Measurements from ENCODE around the gene MAP3K21. TPM values are rescaled to one million over a fixed set of nuclear protein-coding genes. Genes with fewer than 3 reads are reported as not detected.

The MAP3K21 gene
- total RNA-seq, 1 donor from 2014 or later, result 6.9 TPM

DNA sequence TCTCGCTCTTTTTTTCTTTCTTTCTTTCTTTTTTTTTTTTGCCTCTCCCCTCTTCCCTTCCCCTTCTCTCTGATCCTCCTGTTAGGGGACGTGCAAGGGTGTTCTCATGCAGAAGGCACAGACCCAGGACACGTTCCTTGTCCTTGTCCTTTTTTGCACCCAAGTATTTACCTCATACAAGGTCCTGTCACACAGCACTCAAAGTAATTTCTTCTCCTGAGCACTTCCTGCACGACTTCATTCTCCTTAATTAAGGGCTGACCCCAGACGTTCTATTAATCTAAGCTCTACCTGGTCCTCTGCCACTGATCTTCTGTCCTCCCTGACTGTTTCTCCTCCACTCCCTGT lies 31.6 kb upstream of the MAP3K21 start:
- peak overlapping the region in 1 of 2 donors; percentile 72 for H3K4me3 ChIP-seq
- peak overlapping the region; percentile 81 for H3K27ac ChIP-seq
- no peak for DNase-seq (ENCODE audit: extremely low spot score in 2 of 2)
- no peaks in the 10 kb centered on the region for H3K27me3 ChIP-seq
- peaks cover 8% of the 10 kb centered on the region for H3K4me1 ChIP-seq
- intact Hi-C loops (cut with DNase I), result no loop called here
- no peaks in the 10 kb centered on the region for H3K9me3 ChIP-seq
- TF ChIP-seq POLR2AphosphoS5 (IDR thresholded peaks at IDR 0.05; ENCODE audit: insufficient read depth in 1 of 2, low read depth in 1 of 2) (no peak), POLR2A (IDR thresholded peaks at IDR 0.05) (no peak)
- TF ChIP-seq, protein P1, sequence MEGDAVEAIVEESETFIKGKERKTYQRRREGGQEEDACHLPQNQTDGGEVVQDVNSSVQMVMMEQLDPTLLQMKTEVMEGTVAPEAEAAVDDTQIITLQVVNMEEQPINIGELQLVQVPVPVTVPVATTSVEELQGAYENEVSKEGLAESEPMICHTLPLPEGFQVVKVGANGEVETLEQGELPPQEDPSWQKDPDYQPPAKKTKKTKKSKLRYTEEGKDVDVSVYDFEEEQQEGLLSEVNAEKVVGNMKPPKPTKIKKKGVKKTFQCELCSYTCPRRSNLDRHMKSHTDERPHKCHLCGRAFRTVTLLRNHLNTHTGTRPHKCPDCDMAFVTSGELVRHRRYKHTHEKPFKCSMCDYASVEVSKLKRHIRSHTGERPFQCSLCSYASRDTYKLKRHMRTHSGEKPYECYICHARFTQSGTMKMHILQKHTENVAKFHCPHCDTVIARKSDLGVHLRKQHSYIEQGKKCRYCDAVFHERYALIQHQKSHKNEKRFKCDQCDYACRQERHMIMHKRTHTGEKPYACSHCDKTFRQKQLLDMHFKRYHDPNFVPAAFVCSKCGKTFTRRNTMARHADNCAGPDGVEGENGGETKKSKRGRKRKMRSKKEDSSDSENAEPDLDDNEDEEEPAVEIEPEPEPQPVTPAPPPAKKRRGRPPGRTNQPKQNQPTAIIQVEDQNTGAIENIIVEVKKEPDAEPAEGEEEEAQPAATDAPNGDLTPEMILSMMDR (IDR thresholded peaks at IDR 0.05), result no peak
- no peaks in the 10 kb centered on the region for H3K36me3 ChIP-seq

DNA sequence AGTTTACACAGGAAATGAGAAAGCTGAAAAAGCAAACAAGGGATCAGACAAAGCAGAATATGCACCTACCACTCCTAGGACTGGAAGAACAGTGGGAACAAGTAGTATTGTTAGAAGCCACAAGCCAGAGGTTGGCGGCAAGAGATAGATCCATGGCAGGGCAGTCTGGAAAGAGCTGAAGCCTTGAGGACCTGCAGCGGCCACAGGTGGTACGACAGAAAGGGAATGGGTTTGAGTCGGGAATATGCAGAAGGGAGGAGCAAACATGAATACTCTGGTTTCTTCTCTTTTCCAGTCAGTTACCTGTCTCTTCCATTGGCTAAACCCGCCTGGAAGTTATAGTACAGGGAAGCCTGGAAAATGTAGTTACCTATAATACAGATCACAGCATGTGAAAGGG lies 28.1 kb upstream of the MAP3K21 start:
- DNase-seq (ENCODE audit: extremely low spot score in 2 of 2), result no peak
- Histone ChIP-seq H3K27me3 (no peaks in the 10 kb centered on the region), H3K4me1 (peaks cover 8% of the 10 kb centered on the region), H3K36me3 (no peaks in the 10 kb centered on the region), H3K9me3 (no peaks in the 10 kb centered on the region), H3K27ac (no peak overlapping the region), H3K4me3 (no peak overlapping the region)
- intact Hi-C loops (cut with DNase I), result no loop called here
- no peak for TF ChIP-seq POLR2A (IDR thresholded peaks at IDR 0.05)

DNA sequence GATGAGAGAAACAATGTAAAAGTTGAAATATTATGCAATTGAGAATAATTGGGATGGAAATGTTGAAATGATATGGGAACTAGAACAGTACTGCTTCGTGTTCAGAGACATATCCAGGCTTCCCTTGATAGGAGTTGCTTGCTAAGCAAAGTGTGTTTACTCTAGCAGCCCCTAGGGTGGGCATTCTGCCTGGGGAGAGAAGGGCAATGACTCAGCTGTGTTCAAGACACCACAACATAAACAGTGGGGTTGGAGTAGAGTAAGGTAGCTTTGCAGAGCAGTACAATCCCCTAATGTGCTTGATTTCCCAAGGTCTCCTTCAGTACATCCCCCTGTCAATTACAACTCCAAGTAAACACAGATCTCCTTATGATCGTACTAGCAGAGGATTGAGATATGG lies 27.2 kb upstream of the MAP3K21 start:
- intact Hi-C loops (cut with DNase I), result no loop called here
- H3K4me1 ChIP-seq, result no peaks in the 10 kb centered on the region
- no peaks in the 10 kb centered on the region for H3K9me3 ChIP-seq
- H3K27me3 ChIP-seq, result no peaks in the 10 kb centered on the region
- DNase-seq (ENCODE audit: extremely low spot score in 2 of 2), result no peak
- TF ChIP-seq POLR2AphosphoS5 (IDR thresholded peaks at IDR 0.05; ENCODE audit: insufficient read depth in 1 of 2, low read depth in 1 of 2), result no peak
- no peak for TF ChIP-seq POLR2A (IDR thresholded peaks at IDR 0.05)
- TF ChIP-seq, protein P1 (IDR thresholded peaks at IDR 0.05), result no peak
- no peaks in the 10 kb centered on the region for H3K36me3 ChIP-seq
- H3K4me3 ChIP-seq, result no peak overlapping the region
- no peak overlapping the region for H3K27ac ChIP-seq

DNA sequence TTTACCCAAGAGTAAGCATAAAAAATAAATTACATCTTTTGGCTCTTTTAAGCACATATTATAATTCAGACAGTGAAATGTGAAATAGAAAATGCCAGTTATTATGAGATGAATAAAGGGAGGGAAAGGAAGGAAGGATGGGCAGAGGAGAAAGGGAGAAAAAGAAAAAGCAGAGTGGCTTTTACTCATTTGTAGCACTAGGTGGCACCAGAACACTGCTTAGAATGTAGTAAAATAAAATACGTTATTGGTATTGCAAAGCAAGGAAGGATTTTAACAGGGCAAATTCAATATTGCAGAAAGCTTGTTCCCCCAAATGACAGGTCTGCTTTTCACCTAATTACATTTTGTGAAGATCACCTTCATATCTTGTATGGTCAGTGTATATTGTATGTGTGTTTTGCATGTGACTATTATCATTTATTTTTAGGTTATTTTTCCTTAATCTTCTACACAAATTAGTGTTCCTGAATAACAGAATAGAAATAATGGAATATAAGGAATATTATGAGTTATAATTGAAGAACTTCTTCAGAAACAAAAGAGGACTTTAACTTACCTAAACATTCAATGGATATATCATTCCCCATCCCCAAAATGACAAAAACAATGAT lies 22.9 kb upstream of the MAP3K21 start:
- H3K9me3 ChIP-seq, result no peaks in the 10 kb centered on the region
- intact Hi-C loops (cut with DNase I), result no loop called here
- H3K4me3 ChIP-seq, result no peak overlapping the region
- no peak for DNase-seq (ENCODE audit: extremely low spot score in 2 of 2)
- no peaks in the 10 kb centered on the region for H3K4me1 ChIP-seq
- TF ChIP-seq, protein P1 (IDR thresholded peaks at IDR 0.05), result peak; percentile 54 to 66 (median 61)
- TF ChIP-seq POLR2A (IDR thresholded peaks at IDR 0.05), result no peak
- no peaks in the 10 kb centered on the region for H3K36me3 ChIP-seq
- H3K27me3 ChIP-seq, result no peaks in the 10 kb centered on the region
- H3K27ac ChIP-seq, result no peak overlapping the region

DNA sequence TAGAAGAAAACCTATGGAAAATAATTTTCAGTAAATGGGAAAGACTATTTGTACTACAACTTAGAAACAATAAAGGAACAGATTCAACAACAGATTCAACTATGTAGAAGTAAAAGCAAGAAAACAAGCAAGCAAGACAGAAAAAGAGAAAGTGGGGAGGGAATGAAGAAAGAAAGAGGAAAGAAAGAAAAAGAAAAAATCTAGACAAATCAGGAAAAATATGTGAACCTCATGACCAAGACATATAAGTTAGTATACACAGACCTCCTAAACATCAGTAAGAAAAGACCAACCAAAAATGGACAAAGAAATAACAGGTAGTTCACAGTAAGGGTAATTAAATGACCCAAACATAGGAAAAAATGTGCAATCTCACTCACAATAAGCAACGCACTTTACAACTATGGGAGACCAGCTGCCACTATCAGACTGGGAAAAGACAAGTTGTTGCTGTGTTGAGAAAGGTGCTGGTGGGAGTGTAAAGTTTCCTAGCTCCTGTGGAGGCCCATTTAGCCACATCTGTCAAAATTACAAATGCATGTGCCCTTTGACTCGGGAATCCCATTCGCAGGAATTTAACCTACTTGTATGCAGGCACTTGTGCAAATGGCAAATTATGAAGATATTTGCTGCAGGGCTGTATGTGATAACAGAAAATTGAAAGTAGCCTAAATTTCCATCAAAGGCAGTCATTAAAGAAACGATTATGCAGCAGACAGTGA lies 13.9 kb upstream of the MAP3K21 start:
- no peak overlapping the region for H3K4me3 ChIP-seq
- no peaks in the 10 kb centered on the region for H3K27me3 ChIP-seq
- H3K36me3 ChIP-seq, result no peaks in the 10 kb centered on the region
- TF ChIP-seq POLR2A (IDR thresholded peaks at IDR 0.05) (no peak), POLR2AphosphoS5 (IDR thresholded peaks at IDR 0.05; ENCODE audit: insufficient read depth in 1 of 2, low read depth in 1 of 2) (no peak)
- TF ChIP-seq, protein P1 (IDR thresholded peaks at IDR 0.05), result no peak
- intact Hi-C loops (cut with DNase I), result no loop called here
- H3K9me3 ChIP-seq, result no peaks in the 10 kb centered on the region
- no peaks in the 10 kb centered on the region for H3K4me1 ChIP-seq
- H3K27ac ChIP-seq, result no peak overlapping the region
- DNase-seq (ENCODE audit: extremely low spot score in 2 of 2), result no peak
